GM12872 (cell line): ENCODE measurements around the gene ANXA10.

ENCODE experiments used
- CTCF ChIP-seq: IDR thresholded peaks from 3 replicates; pipeline ENCODE4 v1.5.1; 2011; ENCODE audit warnings: low read depth, mild to moderate bottlenecking, low read length, moderate library complexity; ENCODE audit not compliant: insufficient read depth

ANXA10 gene

GRCh38 chr4:168150420-168151050 is 58.2 kb downstream of the ANXA10 start:
- no peak for TF ChIP-seq CTCF

DNA sequence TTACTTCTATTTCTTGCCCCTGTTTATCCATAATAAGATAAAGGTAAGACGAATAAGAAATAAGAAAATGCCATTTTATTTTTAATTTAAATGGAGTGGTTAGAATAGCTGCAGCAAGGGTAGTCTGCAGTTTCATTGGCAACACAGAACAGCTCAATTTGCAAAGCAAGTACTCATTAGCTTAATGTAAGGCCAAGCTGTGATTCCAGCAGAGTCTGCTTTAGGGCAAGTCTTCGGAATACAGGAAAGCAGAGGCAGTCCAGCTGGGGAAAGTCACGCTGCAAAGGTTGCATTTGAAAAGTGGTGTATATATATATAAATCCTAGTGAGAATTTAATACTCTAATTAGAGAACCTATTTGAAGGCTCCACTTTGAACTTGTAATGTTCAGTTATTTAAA is 59.0 kb downstream of the ANXA10 start:
- no peak for TF ChIP-seq CTCF

DNA sequence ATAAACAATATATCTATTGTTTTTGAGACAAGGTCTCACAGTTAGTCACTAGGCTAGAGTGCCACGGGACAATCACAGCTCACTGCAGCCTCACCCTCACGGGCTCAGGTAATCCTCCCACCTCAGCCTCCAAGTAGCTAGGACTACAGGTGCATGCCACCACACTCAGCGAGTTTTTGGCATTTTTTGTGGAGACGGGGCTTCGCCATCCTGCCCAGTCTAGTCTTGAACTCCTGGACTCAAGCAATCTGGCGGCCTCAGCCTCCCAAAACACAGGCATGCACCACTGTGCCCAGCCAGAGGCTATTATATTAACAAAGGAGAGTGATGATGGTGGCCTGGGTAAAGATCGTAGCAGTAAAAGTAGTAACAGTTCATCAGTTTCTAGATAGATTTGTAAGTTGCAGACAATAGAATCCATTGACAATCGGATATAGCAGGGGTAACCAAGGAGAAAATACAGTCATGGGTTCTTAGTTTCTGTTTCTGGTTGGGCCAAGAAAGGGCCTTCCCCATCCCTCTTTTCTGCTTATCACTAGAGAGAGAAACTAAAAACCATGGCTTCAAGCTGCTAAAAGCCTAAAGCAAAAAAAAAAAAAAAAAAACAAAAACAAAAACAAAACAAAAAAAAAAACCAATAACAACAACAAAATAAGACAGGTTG is 60.6 kb downstream of the ANXA10 start:
- TF ChIP-seq CTCF, result no peak

GRCh38 chr4:168153596-168154440 is 61.5 kb downstream of the ANXA10 start:
- TF ChIP-seq CTCF, result peak; percentile 53; the same call in 2 of the 3 replicates

- TF ChIP-seq CTCF, result no peak
These were observed 62.4 kb downstream of the ANXA10 start for GRCh38 chr4:168154546-168155277.

DNA sequence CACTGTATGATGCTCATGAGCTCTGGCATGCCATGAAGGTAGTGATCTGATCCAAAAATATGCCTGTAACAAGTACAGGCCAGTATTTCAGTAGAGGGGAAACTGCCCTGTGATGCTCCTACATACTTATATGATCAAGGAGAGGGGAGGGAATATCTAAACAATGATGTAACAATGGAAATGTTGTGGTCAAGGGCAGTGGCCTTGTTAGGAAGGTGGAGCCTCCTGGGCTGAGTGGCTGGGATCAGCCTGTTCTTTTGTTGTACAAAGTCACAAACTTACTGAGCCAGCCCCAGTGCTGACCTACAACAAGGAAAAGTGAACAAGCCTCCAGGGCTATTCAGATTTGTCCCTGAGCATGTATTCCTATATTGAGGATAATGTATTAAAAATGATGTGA is 70.3 kb downstream of the ANXA10 start:
- no peak for TF ChIP-seq CTCF

DNA sequence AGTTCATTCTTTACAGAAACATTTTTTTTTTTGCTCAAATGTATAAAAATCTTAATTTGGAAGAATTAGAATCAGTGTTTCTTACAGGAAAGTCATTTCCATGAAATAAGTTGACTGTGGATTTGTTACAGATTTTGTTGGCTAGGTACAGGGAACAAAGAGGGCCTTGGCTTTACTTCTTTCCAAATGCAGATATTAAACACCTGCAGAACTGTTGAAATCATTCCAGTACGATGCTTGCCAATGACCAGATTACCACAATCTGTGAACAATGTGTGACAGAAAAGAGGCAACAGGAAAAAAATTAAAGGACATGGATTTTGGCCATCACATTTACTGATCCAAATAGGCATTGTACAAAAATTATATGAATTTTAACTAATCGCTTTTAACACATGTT is 70.8 kb downstream of the ANXA10 start:
- TF ChIP-seq CTCF, result no peak
